Esophagus squamous epithelium (tissue), 5 donors: ENCODE measurements around the gene C8B. TPM values are rescaled to one million over a fixed set of nuclear protein-coding genes. Genes with fewer than 3 reads are reported as not detected.
A peak's percentile ranks its signal among the peaks of the same experiment; 100 is the strongest.

Source experiments
- DNase-seq: peaks from one replicate; lab custom pipeline; 2025; lab: John Stamatoyannopoulos, UW
- H3K27ac ChIP-seq, 4 donors: fragments of 200-600 bp; sonication (generic); one replicate each; pipeline ENCODE4 v1.5.1; 2016 to 2019; ENCODE audit warnings: mild to moderate bottlenecking in 1 of 4
- H3K27me3 ChIP-seq, 4 donors: fragments of 200-600 bp; sonication (generic); 1 replicate in 3 of 4; 2 replicates in 1 of 4; pipeline versions ENCODE4 v1.5.1 to v1.6.0; 2017 to 2021; ENCODE audit warnings: antibody characterized with exemption in 1 of 4
- H3K36me3 ChIP-seq, 3 donors: fragments of 200-600 bp; sonication (generic); one replicate each; pipeline ENCODE4 v1.5.1; 2016 to 2019
- H3K4me1 ChIP-seq, 3 donors: fragments of 200-600 bp; sonication (generic); one replicate each; pipeline ENCODE4 v1.5.1; 2017 to 2019
- H3K4me3 ChIP-seq, 4 donors: fragments of 200-600 bp; sonication (generic); 1 replicate in 3 of 4; 2 replicates in 1 of 4; pipeline ENCODE4 v1.5.1; 2016 to 2019; ENCODE audit warnings: mild to moderate bottlenecking in 2 of 4, moderate library complexity in 1 of 4
- H3K9me3 ChIP-seq, 3 donors: fragments of 200-600 bp; sonication (generic); one replicate each; pipeline ENCODE4 v1.5.1; 2016 to 2019
- CTCF ChIP-seq, 6 experiments: fragments of 450-650 bp in 4 of 6; fragments of 200-600 bp in 2 of 6; sonication (generic) in 2 of 6; IDR thresholded peaks; one replicate each; pipeline ENCODE4 v1.5.1; 2016 to 2019; ENCODE audit warnings: antibody characterized with exemption in 6 of 6, mild to moderate bottlenecking in 4 of 6, moderate library complexity in 4 of 6
- POLR2A ChIP-seq, 4 donors: fragments of 450-650 bp; IDR thresholded peaks; one replicate each; pipeline ENCODE4 v1.6.1; 2017; ENCODE audit warnings: antibody characterized with exemption in 4 of 4, mild to moderate bottlenecking in 4 of 4, moderate library complexity in 3 of 4
- WGBS, 2 donors: methylation state at CpG; one replicate each; pipeline ENCODE4 v1.1.5; 2018; 5-methylcytosine and 5-hydroxymethylcytosine counted together
- intact Hi-C: fragments of 100-400 bp; cut with DNase I; formaldehyde crosslinking; loops from one replicate; pipeline ENCODE4 v1.15.0; 2022
- total RNA-seq, 4 donors: library from RNA; depleted of rRNA; stranded (reverse); fragments of >200 nt; gene quantifications; one replicate each; pipeline ENCODE4 v1.1.0, GENCODE V29; 2016
- donor health status: DM: yes; HTN: yes; CAD: no.

C8B gene
- total RNA-seq, 4 donors from 2014 or later: 0.30 TPM; not detected in 3

- no peaks in the 10 kb centered on the region for H3K27me3 ChIP-seq
- DNase-seq: no peak
- no peak overlapping the region for H3K4me3 ChIP-seq
- intact Hi-C loops: no loop called here
- H3K9me3 ChIP-seq: no peaks in the 10 kb centered on the region
- TF ChIP-seq CTCF (IDR thresholded peaks at IDR 0.05) (peak in 2 of 6 experiments; percentile 13 to 26), POLR2A (IDR thresholded peaks at IDR 0.05) (no peak)
- no peak overlapping the region for H3K27ac ChIP-seq
- 34 to 38% methylated on average over 15 of the region's 15 CpGs for WGBS, 2 donors
- H3K36me3 ChIP-seq: no peaks in the 10 kb centered on the region
- H3K4me1 ChIP-seq: no peaks in the 10 kb centered on the region
Observed at GRCh38 chr1:56967900-56968832, 2.4 kb upstream of the C8B start.

GRCh38 chr1:56967355-56967754 is 1.5 kb upstream of the C8B start:
- Histone ChIP-seq H3K27me3 (no peaks in the 10 kb centered on the region), H3K4me3 (no peak overlapping the region), H3K4me1 (no peaks in the 10 kb centered on the region), H3K36me3 (no peaks in the 10 kb centered on the region), H3K27ac (no peak overlapping the region), H3K9me3 (no peaks in the 10 kb centered on the region)
- intact Hi-C loops: no loop called here
- DNase-seq: no peak
- TF ChIP-seq POLR2A (IDR thresholded peaks at IDR 0.05): no peak
- TF ChIP-seq CTCF (IDR thresholded peaks at IDR 0.05): no peak
- WGBS, 2 donors: 65 to 67% methylated on average over 3 of the region's 3 CpGs

DNA sequence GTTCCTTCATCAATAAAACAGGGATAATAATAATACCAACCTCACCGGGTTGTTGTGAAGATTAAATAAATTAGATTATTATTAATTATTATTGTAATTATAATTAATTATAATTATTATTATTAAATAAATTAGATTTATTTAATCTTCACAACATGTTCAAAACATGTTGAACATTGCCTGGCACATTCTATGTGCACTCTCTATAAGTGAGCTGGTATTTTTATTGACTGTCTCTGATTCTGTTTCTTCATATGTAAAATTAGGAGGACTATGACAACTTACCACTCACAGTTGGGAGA is 834 bp upstream of the C8B start:
- 88 to 95% methylated on average over 1 of the region's 1 CpG for WGBS, 2 donors
- intact Hi-C loops: no loop called here
- Histone ChIP-seq H3K4me1 (no peaks in the 10 kb centered on the region), H3K27me3 (no peaks in the 10 kb centered on the region), H3K27ac (no peak overlapping the region), H3K4me3 (no peak overlapping the region), H3K36me3 (no peaks in the 10 kb centered on the region), H3K9me3 (no peaks in the 10 kb centered on the region)
- no peak for DNase-seq
- TF ChIP-seq POLR2A (IDR thresholded peaks at IDR 0.05): no peak
- no peak for TF ChIP-seq CTCF (IDR thresholded peaks at IDR 0.05)

- no peak for DNase-seq
- WGBS, 2 donors: 68 to 74% methylated on average over 3 of the region's 3 CpGs
- Histone ChIP-seq H3K36me3 (no peaks in the 10 kb centered on the region), H3K4me1 (no peaks in the 10 kb centered on the region), H3K9me3 (no peaks in the 10 kb centered on the region), H3K4me3 (no peak overlapping the region), H3K27me3 (no peaks in the 10 kb centered on the region), H3K27ac (no peak overlapping the region)
- TF ChIP-seq POLR2A (IDR thresholded peaks at IDR 0.05): no peak
- TF ChIP-seq CTCF (IDR thresholded peaks at IDR 0.05): no peak
- intact Hi-C loops: no loop called here
Observed at GRCh38 chr1:56965191-56965590, 624 bp downstream of the C8B start.

GRCh38 chr1:56964349-56965017 is 1.3 kb downstream of the C8B start:
- intact Hi-C loops: no loop called here
- 78 to 81% methylated on average over 9 of the region's 9 CpGs for WGBS, 2 donors

More at GRCh38 chr1:56964349-56965017, 1.3 kb downstream of the C8B start:
- Histone ChIP-seq H3K9me3 (no peaks in the 10 kb centered on the region), H3K27me3 (no peaks in the 10 kb centered on the region), H3K27ac (no peak overlapping the region), H3K36me3 (no peaks in the 10 kb centered on the region), H3K4me3 (no peak overlapping the region), H3K4me1 (no peaks in the 10 kb centered on the region)
- DNase-seq: no peak
- TF ChIP-seq CTCF (IDR thresholded peaks at IDR 0.05) (no peak), POLR2A (IDR thresholded peaks at IDR 0.05) (no peak)
